MM.1S (cell line): ENCODE data around the gene VRK3.

Experiments
- DNase-seq: peaks from one replicate; pipeline ENCODE4 v3.0.0-alpha.2; 2015
- H2AFZ ChIP-seq: fragments of 300-600 bp; sonication (generic); 2 replicates; pipeline ENCODE4 v1.6.0; 2016; ENCODE audit warnings: antibody characterized with exemption, low read length
- H3F3A ChIP-seq: fragments of 300-600 bp; sonication (generic); 2 replicates; pipeline ENCODE4 v1.6.1; 2016; ENCODE audit warnings: mild to moderate bottlenecking, antibody characterized with exemption, low read length, moderate library complexity, mixed read lengths; ENCODE audit not compliant: insufficient read depth
- H3K27ac ChIP-seq: fragments of 300-600 bp; sonication (generic); 2 replicates; pipeline ENCODE4 v1.5.1; 2016; ENCODE audit warnings: mild to moderate bottlenecking, low read length
- H3K27me3 ChIP-seq: fragments of 300-600 bp; sonication (generic); replicated peaks from 2 replicates; pipeline ENCODE4 v1.6.0; 2016; ENCODE audit warnings: low read length; ENCODE audit not compliant: insufficient read depth
- H3K36me3 ChIP-seq: fragments of 300-600 bp; sonication (generic); replicated peaks from 2 replicates; pipeline ENCODE4 v1.6.1; 2016; ENCODE audit warnings: mild to moderate bottlenecking, low read length, mixed read lengths; ENCODE audit not compliant: insufficient read depth
- H3K4me1 ChIP-seq: fragments of 300-600 bp; sonication (generic); 2 replicates; pipeline ENCODE4 v1.6.1; 2016; ENCODE audit warnings: low read length, mixed read lengths
- H3K4me2 ChIP-seq: fragments of 300-600 bp; sonication (generic); 2 replicates; pipeline ENCODE4 v1.6.0; 2016; ENCODE audit warnings: low read depth, low read length
- H3K4me3 ChIP-seq: fragments of 300-600 bp; sonication (generic); 2 replicates; pipeline ENCODE4 v1.5.1; 2016; ENCODE audit warnings: low read length, mixed read lengths
- H3K79me2 ChIP-seq: fragments of 300-600 bp; sonication (generic); 2 replicates; pipeline ENCODE4 v1.6.1; 2016; ENCODE audit warnings: mixed run types, low read length, mixed read lengths
- H3K9ac ChIP-seq: fragments of 300-600 bp; sonication (generic); 2 replicates; pipeline ENCODE4 v1.6.1; 2016; ENCODE audit warnings: low read length, mixed read lengths
- H3K9me2 ChIP-seq: fragments of 300-600 bp; sonication (generic); replicated peaks from 2 replicates; pipeline ENCODE4 v1.6.1; 2016; ENCODE audit warnings: mild to moderate bottlenecking, low read length, mixed read lengths; ENCODE audit not compliant: insufficient read depth
- H3K9me3 ChIP-seq: fragments of 300-600 bp; sonication (generic); replicated peaks from 2 replicates; pipeline ENCODE4 v1.6.1; 2016; ENCODE audit warnings: mild to moderate bottlenecking, low read length, mixed read lengths; ENCODE audit not compliant: insufficient read depth
- H4K20me1 ChIP-seq: fragments of 300-600 bp; sonication (generic); 2 replicates; pipeline ENCODE4 v1.6.1; 2016; ENCODE audit warnings: mild to moderate bottlenecking, low read length, moderate library complexity, mixed read lengths; ENCODE audit not compliant: insufficient read depth
- EZH2 ChIP-seq: fragments of 300-600 bp; sonication (generic); optimal IDR thresholded peaks from 2 replicates; pipeline ENCODE3; 2017; ENCODE audit warnings: low read depth, mild to moderate bottlenecking, antibody characterized with exemption, low read length, mixed read lengths
- EZH2phosphoT487 ChIP-seq: fragments of 300-600 bp; sonication (generic); IDR thresholded peaks from 2 replicates; pipeline ENCODE4 v1.6.1; 2018; ENCODE audit warnings: antibody characterized with exemption, low read length
- TF ChIP-seq, protein P1 (sequence below): fragments of 300-600 bp; sonication (generic); IDR thresholded peaks from 2 replicates; pipeline ENCODE4 v1.5.1; 2016; ENCODE audit warnings: antibody characterized with exemption, low read length, mixed read lengths

Gene VRK3

DNA sequence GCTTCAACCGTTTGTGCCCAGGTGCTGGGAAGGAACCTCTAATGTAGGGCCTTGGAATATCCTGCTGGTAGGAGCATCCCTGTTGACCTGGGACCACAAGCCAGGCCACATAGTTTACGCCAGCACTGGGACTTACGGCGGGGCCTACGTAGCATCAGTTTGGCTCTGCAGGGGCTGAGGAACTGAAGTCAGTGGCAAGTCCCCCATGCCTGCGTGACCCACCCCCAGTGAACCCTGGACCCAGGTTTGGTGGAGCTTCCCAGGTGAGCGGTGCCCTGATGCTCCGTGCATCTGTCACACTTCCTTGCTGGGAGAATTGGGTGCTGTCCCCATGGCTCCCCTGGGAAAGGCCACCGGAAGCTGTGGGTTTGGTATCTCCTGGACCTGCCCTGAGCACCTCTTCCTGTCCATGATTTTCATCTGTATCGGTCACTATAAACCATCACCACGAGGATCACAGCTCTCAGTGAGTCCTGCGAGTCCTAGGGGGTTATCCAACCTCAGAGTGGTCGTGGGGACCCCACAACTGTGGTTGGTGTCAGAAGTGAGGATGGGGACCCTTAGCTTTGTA is 74.1 kb downstream of the VRK3 start:
- Histone ChIP-seq H3K36me3 (no peaks in the 10 kb centered on the region), H3K9me3 (no peaks in the 10 kb centered on the region), H3K4me2 (no peak overlapping the region), H4K20me1 (no peaks in the 10 kb centered on the region), H3K9ac (no peak overlapping the region), H3K27me3 (no peaks in the 10 kb centered on the region), H3K9me2 (no peaks in the 10 kb centered on the region), H3K27ac (no peak overlapping the region), H2AFZ (no peak overlapping the region), H3K79me2 (no peaks in the 10 kb centered on the region), H3F3A (no peaks in the 10 kb centered on the region), H3K4me1 (0 out of 2 replicates have a peak, but pooled peaks cover 8% of the 10 kb centered on the region), H3K4me3 (no peak overlapping the region)
- TF ChIP-seq, protein P1, sequence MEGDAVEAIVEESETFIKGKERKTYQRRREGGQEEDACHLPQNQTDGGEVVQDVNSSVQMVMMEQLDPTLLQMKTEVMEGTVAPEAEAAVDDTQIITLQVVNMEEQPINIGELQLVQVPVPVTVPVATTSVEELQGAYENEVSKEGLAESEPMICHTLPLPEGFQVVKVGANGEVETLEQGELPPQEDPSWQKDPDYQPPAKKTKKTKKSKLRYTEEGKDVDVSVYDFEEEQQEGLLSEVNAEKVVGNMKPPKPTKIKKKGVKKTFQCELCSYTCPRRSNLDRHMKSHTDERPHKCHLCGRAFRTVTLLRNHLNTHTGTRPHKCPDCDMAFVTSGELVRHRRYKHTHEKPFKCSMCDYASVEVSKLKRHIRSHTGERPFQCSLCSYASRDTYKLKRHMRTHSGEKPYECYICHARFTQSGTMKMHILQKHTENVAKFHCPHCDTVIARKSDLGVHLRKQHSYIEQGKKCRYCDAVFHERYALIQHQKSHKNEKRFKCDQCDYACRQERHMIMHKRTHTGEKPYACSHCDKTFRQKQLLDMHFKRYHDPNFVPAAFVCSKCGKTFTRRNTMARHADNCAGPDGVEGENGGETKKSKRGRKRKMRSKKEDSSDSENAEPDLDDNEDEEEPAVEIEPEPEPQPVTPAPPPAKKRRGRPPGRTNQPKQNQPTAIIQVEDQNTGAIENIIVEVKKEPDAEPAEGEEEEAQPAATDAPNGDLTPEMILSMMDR = no peak
- TF ChIP-seq EZH2phosphoT487 = no peak
- TF ChIP-seq EZH2 = no peak
- no peak for DNase-seq

DNA sequence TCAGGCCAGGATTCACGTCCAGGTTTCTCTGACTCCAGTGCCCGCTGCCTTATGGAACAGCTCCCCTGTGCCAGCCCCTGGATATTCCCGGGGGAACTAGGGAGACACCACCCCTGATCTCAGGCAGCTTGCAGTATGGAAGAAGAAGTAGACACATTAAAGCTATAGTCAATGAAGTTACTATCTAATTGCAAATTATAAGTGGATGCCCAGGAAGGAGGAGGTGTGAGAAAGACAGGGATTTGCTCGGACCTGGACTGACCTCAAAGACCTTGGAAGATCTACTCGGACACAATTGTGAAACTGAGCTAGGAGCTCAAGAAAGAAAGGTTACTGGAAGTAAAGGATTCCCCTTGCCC is 74.6 kb downstream of the VRK3 start:
- TF ChIP-seq, protein P1 = no peak
- Histone ChIP-seq H3K4me1 (0 out of 2 replicates have a peak, but pooled peaks cover 8% of the 10 kb centered on the region), H3K79me2 (no peaks in the 10 kb centered on the region), H3K9me3 (no peaks in the 10 kb centered on the region), H3K4me2 (no peak overlapping the region), H3K27ac (no peak overlapping the region), H3K9ac (no peak overlapping the region), H3K4me3 (no peak overlapping the region), H3K27me3 (no peaks in the 10 kb centered on the region), H3F3A (no peaks in the 10 kb centered on the region), H3K36me3 (no peaks in the 10 kb centered on the region), H2AFZ (no peak overlapping the region), H3K9me2 (no peaks in the 10 kb centered on the region), H4K20me1 (no peaks in the 10 kb centered on the region)
- no peak for DNase-seq

DNA sequence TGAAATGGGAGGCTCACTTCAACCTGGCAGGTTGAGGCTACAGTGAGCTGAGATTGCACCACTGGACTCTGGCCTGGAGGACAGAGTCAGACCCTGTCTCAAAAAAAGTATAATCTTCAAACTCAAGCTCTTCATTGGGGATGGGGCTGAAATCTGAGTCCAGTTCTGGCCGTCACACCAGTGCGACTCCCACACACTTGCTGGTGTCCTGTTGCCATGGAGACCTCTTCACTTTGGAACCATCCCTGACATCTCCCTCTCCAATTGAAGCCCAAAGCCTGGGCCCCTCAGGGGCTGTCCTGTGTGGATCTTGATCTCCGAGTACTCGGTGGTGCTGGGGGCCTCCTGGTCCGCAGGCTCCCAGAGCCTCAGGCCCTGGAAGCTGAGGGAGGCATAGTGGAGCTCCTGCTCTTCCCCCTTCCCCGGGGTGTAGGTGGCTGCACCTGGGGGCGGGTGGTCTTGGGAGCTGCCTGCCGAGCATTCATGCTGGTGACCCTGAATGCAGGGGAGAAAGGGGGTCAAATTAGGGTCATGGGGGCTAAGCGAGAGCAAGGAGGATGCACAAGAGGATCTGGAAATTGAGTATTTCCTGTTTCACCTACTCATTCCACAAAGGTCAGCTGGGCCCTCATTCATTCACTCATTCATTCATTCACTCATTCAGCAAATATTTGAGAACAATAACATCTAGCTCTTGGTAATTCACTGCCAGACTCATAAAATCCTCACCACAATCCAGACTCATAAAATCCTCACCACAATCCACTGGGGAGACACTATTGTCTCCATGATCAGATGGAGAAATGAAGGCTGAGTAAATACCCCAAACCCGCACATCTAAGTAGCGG is 75.2 kb downstream of the VRK3 start:
- H3K9me3 ChIP-seq = no peaks in the 10 kb centered on the region
- H3K27ac ChIP-seq = no peak overlapping the region
- H3K36me3 ChIP-seq = no peaks in the 10 kb centered on the region
- H3K9me2 ChIP-seq = no peaks in the 10 kb centered on the region
- H3K79me2 ChIP-seq = no peaks in the 10 kb centered on the region
- no peak overlapping the region for H3K9ac ChIP-seq
- no peak overlapping the region for H2AFZ ChIP-seq
- H3K4me2 ChIP-seq = no peak overlapping the region
- no peak for DNase-seq
- TF ChIP-seq EZH2phosphoT487 = no peak
- TF ChIP-seq, protein P1 = no peak
- TF ChIP-seq EZH2 = no peak
- 0 out of 2 replicates have a peak, but pooled peaks cover 8% of the 10 kb centered on the region for H3K4me1 ChIP-seq
- H3K27me3 ChIP-seq = no peaks in the 10 kb centered on the region
- no peak overlapping the region for H3K4me3 ChIP-seq
- H3F3A ChIP-seq = no peaks in the 10 kb centered on the region
- no peaks in the 10 kb centered on the region for H4K20me1 ChIP-seq
